GM21526 (cell line): Measurements from ENCODE around the gene PIGN.
A peak's percentile ranks its signal among the peaks of the same experiment; 100 is the strongest.

Experiments
- ATAC-seq: cut with Tn5 transposase; IDR thresholded peaks from one replicate; pipeline ENCODE4 v1.9.1; 2021; ENCODE audit warnings: moderate library complexity; ENCODE audit not compliant: unreplicated experiment, low FRiP score

PIGN gene, protein sequence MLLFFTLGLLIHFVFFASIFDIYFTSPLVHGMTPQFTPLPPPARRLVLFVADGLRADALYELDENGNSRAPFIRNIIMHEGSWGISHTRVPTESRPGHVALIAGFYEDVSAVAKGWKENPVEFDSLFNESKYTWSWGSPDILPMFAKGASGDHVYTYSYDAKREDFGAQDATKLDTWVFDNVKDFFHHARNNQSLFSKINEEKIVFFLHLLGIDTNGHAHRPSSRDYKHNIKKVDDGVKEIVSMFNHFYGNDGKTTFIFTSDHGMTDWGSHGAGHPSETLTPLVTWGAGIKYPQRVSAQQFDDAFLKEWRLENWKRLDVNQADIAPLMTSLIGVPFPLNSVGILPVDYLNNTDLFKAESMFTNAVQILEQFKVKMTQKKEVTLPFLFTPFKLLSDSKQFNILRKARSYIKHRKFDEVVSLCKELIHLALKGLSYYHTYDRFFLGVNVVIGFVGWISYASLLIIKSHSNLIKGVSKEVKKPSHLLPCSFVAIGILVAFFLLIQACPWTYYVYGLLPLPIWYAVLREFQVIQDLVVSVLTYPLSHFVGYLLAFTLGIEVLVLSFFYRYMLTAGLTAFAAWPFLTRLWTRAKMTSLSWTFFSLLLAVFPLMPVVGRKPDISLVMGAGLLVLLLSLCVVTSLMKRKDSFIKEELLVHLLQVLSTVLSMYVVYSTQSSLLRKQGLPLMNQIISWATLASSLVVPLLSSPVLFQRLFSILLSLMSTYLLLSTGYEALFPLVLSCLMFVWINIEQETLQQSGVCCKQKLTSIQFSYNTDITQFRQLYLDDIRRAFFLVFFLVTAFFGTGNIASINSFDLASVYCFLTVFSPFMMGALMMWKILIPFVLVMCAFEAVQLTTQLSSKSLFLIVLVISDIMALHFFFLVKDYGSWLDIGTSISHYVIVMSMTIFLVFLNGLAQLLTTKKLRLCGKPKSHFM

DNA sequence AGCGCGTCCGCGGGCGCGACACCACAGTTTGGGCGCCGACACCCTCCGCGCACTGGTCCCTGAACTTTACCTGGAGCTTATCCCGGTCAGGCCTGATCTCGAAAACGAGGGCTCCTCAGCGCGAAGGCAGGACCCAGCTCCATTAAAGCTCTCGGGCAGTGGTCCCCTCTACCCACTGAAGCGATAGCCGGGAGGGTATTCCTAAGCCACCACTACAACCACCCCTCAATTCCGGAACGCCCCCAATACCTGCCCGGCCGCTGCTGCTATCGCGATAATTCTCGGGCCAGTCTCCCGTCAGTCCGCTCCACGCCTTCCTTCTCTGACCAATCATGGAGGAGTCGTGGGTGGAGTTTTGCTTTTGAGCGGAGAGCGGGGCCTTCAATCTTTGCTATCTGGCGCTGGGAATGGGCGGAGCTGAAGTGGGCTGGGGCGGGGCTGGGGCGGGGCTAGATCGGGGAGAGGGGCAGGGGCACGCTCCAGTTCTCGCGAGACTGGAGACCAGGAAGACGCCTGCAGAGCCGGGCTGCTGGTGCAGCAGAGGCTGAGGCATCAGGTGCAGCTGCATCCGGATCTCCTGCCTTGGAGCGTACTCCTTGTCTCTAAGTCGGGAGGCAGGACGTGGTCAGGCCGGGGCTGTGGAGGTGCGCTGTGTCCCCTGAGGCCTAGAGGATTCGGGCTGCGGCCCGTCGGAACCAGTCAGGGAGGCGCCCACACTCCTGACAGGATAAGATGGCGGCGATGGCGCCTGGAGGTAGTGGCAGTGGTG lies at the start of gene PIGN, which contains the start of gene RELCH:
Gene PIGN (minus strand): TSS at position 283 of the 769 bp plus-strand sequence. CDS start 25,703 bp downstream, outside the sequence.
Gene RELCH (plus strand): TSS at position 482 of the 769 bp plus-strand sequence. CDS start 251 bp downstream, at position 733.
- peak; percentile 88 for ATAC-seq

DNA sequence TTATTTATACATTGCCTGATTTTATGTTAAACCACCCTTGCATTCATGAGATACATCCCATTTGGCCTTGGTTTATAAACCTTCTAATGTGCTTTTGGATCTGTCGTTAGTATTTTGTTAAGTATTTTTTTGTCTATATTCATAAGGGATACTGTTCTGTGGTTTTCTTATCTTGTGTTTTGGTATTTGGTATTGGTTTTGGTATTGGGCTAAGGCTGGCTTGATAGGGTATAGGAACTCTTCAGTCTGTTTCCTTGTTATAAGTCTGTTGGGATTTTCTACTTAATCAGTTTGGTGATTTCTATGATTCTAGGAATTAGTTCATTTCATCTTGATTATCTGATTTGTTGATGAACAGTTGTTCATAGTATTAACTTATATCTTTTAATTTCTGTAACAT lies 49.4 kb upstream of the PIGN start:
- no peak for ATAC-seq

DNA sequence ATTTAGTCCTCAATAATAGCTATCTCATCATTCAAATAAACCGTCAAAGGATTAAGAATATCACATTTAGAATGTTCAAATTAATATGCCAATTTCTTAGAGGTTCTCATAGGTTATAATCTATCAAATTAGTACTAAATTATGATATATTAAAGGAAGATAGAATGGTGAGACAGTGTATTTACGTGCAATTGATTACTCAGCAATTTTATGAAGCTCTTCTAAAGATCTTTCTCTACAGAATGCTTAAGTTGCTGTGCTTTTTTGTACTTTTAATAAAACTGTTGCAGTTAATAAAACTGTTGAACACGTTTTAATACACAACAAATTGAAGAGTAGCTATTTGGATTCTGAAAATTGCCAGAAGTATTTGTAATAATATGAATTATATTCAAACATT lies 39.2 kb upstream of the PIGN start:
- ATAC-seq: no peak

DNA sequence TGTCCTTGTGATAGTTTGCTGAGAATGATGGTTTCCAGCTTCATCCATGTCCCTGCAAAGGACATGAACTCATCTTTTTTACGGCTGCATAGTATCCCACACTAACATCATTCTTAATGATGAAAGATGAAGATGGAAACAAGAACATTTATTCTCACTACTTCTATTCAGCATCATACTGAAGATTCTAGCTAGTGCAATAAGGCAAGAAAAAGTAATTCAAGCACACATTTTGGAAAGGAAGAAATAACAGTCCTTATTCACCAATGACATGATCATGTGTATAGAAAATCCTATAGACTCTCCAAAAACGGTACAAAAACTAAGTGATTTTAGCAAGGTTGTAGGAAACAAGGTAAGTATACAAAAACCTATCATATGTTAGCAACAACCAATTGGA lies 37.4 kb upstream of the PIGN start:
- ATAC-seq: no peak

DNA sequence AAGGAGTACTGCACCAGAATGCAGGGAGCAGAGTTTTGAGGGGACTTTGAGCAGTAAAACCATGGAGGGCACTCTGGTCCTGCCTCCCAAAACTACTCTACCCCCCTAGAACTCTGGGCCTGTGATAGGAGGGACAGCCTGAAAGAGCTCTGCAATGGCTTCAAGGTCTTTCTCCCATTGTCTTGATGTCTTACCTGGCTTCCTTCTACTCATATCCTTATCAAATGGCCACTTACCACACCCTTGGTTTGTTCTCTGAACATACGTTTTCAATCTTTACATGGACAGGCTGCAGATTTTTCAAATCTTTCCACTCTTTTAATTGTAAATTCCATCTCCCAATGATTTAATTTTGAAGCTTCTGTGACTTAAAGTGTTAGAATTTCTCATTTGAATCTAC lies 27.9 kb upstream of the PIGN start:
- no peak for ATAC-seq

DNA sequence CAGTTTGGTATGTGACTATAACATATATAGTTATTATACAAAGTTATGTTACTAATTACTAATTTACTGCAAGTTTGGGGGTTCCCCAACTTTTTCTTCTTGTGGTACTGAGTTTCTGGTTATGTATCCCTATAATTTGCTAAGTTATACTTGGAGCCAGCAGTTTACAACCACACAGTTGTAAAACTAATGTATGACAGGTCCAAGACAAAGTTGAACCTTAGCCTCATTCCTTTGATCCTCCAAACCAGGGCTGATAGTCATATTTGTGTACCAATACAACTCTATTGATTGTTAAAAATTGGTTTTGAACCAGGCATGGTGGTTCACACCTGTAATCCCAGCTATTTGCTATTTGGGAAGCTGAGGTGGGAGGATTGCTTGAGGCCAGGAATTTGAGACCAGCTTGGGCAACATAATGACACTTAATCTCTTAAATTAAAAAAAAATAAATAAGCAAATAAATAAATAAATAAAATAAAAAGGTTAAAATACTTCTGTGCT lies 24.5 kb upstream of the PIGN start:
- no peak for ATAC-seq

DNA sequence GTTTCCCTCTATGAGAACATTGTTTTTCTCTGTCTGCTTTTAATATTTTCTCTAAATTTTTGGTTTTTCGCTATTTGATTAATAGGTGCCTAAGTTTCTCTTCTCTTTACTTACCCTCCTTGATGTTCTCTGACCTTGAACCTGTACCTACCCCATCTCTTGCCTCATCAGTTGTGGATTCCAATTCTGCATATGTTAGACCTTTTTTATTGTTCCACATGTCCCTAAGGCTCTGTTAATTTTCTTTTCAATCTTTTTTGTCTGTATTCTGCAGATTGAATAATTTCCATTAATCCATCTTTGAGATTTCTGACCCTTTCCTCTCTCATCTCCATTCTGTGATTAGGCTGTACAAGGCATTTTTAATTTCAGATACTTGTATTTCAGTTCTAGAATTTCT lies 23.3 kb upstream of the PIGN start:
- no peak for ATAC-seq

DNA sequence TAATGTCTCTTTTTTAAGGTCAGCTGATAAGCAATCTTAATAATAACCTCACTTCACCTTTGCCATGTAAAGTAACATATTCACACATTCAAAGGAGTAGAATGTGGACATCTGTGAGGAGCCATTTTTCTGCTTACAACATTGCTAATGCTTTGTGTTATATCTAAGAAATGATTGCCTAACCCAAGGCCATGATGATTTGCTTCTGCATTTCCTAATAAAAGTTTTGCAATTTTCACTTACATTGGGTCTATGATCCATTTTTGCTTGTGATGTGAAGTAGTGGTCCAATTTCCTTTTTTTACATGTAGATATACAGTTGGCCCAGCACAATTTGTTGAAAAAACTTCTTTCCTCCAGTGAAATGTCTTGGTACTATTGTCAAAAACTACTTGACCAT lies 22.2 kb upstream of the PIGN start:
- ATAC-seq: no peak

DNA sequence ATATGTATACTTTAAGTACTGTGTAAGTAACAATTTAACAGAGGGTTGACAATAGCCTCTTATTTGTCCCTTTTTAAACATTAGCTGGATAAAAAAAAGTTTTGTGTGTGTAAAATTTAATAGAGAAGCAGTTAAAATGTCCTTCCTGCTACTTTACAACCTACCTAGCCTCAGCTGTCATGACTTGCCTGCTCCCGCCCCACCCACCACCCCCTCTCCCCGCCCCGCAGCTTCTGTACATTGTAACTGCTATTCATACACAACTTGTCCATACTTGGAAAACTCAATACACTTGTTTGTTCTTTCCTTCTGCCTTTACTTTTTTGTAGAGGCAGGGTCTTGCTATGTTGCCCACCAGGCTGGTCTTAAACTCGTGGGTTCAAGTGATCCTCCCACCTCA lies 19.7 kb upstream of the PIGN start:
- no peak for ATAC-seq

DNA sequence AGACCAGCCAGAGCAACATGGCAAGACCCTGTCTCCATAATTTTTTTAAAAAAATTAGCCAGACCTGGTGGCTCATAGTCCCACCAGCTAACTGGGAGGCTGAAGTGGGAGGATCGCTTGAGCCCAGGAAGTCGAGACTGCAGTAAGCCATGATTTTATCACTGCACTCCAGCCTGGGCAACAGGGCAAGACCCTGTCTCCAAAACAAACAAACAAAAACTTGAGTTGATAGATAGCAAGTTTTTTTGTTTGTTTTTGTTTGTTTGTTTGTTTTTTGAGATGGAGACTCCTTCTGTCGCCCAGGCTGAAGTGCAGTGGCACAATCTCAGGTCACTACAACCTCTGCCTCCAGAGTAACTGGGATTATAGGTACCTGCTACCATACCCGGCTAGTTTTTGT lies 19.0 kb upstream of the PIGN start:
- no peak for ATAC-seq

DNA sequence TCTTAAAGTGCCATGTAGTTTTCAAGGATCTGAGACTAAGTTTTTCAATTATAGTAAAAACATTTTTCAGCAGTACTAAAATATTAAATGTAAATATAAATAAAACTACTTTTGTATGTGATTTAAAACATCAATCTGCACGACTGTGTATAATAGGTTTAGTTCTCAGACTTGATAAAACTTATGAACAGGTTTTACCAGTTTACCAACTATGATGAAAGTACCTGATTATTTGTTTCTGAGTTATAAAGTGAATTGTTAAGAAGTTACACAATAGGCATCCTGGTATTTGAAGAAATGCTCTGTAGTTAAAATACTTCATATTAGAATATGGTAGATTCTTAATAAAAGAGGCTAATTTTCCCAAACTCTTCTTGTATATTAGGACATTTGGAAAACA lies 15.0 kb upstream of the PIGN start:
- ATAC-seq: no peak

DNA sequence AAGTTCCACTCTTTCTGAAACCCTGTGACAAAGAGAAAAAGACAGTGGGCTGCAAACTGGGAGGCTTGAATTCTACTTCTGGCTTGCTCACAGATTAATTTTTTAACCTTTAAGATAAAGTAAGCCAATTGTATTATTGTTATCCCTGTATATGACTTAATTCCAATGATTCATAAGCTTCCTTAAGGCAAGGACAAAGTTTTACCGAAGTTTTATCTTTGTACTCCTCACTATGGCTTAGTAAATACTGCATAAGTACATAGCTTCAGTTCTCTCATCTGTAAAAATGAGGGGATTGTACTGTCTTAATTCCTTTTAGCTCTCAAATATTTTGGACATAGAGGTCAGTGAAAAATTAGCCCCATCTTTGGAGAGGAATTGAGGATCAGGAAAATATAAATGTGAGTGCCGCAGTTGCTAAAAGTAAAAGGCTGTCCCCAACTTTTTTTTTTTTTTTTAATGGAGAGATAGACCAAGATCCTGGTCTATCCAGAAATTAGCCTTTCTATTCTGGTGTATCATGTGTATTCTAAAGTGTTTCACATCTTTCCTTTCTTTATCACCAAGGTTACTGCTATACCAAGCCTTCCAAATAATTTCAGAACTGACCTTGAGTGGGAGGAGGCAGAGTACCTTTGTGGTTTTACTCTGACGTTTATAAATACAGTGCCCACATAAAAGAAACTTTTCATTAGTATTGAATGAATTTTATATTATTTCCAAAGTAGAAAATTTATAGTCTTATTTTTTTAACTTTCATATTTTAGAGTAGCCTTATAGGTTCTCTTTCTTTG lies 13.5 kb upstream of the PIGN start:
- ATAC-seq: no peak

DNA sequence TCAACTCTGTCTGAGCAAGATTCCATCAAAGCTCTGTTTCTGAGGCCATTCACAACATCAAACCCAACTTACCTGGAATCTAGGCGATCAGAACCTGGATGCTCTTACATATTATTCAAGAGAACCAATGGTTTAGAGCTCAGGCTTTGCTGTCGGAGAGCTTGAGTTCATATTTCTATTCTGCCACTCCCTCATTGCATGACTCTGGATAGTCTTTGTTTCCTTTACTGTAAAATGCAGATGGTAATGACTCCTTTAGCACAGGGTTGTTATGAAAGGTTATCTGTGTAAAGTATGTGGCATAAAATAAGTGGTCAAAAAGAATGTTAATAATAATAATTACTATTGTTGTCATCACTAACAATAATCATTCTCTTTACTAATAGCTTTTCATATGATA lies 12.8 kb upstream of the PIGN start:
- no peak for ATAC-seq

DNA sequence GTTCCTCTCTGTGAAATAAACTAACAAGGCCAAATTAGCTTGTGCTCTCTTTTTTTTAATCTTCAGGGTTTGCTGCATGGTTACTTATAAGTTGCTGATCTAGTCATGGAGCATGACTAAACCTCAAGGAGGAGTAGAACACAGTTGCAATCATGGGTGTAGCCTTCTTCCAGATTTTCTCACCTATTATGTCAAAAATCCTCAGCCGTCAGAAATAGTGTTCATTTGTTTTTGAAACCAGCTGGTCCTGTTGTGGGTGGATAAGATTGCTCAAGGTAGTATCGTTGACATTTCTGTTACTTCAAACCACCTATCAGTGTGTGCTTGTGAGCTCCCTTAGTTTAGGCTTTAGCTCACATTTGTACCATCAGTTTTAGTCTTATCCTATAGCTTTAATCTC lies 11.4 kb upstream of the PIGN start:
- no peak for ATAC-seq

DNA sequence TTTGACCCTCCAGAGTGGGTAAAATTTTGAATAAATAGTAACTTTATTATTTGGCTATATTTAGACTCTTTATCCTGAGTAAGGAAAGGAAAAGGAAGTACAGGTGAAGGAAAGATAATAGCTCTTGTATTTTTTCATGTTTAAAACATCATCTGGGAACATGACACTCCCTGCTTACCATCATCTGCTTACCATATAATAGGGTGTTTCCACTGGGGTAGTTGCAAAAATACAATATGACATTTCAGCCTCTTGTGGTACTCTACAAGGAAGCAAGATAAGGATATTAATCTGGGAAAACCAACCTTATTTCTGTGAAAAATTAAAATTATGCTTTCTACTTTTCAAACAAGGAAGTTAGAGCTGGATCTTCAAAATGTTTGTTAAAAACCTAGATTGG lies 10.1 kb upstream of the PIGN start:
- no peak for ATAC-seq

DNA sequence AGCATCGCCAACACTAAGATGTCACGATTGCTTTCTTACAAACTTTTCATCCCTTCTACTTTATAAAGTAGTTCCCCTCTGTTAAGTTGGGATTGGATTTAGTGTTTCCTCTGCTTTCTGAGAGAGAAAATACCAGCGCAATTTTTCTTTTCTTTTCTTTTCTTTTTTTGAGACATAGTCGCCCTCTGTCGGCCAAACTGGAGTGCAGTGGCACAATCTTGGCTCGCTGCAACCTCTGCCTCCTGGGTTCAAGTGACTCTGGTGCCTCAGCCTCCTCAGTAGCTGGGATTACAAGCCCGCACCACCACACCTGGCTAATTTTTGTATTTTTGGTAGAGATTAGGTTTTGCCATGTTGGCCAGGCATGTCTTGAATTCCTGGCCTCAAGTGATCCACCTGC lies 9.2 kb upstream of the PIGN start:
- no peak for ATAC-seq

DNA sequence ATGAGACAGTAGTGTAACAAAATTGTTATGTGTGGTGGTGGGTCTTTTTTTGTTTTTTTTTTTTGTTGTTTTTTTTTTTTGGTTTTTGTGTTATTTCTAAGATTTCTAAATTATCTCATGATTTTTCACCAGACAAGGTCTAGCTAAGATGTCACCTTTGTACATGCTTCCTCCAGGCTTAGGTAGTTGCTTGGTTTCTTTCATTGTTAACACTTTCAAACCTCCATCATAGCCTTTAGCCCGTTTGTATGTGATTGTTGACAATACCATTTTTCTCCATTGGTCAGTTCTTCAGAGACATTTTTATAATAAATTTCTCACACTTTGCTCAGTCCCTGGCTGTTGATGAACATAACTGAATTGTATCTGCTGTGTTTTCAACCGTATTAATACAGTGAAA lies 2.4 kb upstream of the PIGN start:
- no peak for ATAC-seq

DNA sequence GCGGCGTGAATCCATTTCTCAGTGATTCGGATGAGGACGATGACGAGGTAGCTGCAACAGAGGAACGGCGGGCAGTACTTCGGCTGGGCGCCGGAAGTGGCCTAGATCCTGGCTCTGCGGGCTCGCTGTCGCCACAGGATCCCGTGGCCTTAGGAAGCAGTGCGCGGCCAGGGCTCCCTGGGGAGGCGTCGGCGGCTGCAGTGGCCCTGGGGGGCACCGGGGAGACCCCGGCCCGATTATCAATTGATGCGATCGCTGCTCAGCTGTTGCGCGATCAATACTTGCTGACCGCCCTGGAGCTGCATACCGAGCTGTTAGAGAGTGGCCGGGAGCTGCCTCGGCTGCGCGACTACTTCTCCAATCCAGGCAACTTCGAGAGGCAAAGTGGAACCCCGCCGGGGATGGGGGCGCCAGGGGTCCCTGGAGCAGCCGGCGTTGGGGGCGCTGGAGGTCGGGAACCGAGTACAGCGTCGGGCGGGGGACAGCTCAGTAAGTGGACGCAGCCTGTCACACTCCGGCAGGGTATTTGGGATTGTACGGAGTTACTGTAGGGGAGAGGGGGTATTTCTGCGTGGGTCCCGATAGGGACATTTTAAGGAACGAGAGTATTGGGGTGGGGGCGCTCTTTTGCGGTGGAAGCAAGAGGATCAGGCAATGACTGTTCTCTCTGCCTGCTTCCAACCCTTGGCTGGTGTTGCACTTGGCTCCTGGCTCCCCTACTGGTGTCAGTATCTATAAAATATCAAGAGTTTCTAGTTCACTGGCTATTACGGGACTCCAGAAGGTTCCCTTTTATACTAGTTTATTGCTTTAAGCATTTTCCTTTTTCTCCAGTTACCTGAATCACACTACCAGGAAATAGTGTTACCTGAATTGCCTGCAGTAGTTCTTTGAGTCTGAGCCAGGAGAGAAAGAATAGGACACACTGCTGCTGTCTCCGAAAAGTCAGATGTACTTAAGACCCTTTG lies 971 bp upstream of the PIGN start:
- ATAC-seq: peak; percentile 3

DNA sequence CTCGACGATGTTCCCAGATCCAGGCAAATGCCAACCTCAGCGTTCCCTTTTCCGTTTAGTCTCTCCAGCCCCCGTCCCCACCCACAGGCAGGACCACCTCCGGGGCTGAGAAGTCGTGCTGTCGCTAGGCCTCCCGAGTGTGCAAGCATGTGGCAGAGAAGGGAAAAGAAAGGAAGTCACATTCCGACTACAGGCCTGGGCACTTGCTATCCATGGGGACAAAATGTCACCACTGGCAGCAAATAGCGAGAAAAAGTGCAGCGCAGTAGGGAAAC lies 420 bp downstream of the PIGN start:
- ATAC-seq: no peak
